ENCODE data around the gene STAT4. TPM values are rescaled to one million over a fixed set of nuclear protein-coding genes. Genes with fewer than 3 reads are reported as not detected.

The STAT4 gene
- total RNA-seq, 1 experiment from 2014 or later = 0.44 TPM

GRCh38 chr2:191187105-191187829 is 36.5 kb upstream of the STAT4 start:
- ChIA-PET POLR2A (no interaction called here), CTCF (no interaction called here)
- no peak for TF ChIP-seq ZNF232 (CRISPR knock-in tag; IDR thresholded peaks at IDR 0.05)
- no peak for TF ChIP-seq NFATC4 (CRISPR knock-in tag; IDR thresholded peaks at IDR 0.05)
- TF ChIP-seq, protein P1, sequence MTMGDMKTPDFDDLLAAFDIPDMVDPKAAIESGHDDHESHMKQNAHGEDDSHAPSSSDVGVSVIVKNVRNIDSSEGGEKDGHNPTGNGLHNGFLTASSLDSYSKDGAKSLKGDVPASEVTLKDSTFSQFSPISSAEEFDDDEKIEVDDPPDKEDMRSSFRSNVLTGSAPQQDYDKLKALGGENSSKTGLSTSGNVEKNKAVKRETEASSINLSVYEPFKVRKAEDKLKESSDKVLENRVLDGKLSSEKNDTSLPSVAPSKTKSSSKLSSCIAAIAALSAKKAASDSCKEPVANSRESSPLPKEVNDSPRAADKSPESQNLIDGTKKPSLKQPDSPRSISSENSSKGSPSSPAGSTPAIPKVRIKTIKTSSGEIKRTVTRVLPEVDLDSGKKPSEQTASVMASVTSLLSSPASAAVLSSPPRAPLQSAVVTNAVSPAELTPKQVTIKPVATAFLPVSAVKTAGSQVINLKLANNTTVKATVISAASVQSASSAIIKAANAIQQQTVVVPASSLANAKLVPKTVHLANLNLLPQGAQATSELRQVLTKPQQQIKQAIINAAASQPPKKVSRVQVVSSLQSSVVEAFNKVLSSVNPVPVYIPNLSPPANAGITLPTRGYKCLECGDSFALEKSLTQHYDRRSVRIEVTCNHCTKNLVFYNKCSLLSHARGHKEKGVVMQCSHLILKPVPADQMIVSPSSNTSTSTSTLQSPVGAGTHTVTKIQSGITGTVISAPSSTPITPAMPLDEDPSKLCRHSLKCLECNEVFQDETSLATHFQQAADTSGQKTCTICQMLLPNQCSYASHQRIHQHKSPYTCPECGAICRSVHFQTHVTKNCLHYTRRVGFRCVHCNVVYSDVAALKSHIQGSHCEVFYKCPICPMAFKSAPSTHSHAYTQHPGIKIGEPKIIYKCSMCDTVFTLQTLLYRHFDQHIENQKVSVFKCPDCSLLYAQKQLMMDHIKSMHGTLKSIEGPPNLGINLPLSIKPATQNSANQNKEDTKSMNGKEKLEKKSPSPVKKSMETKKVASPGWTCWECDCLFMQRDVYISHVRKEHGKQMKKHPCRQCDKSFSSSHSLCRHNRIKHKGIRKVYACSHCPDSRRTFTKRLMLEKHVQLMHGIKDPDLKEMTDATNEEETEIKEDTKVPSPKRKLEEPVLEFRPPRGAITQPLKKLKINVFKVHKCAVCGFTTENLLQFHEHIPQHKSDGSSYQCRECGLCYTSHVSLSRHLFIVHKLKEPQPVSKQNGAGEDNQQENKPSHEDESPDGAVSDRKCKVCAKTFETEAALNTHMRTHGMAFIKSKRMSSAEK (CRISPR knock-in tag; IDR thresholded peaks at IDR 0.05; ENCODE audit: borderline replicate concordance) = no peak
- Mint-ChIP-seq H3K4me3 (no peak overlapping the region), H3K27ac (no peak overlapping the region), H3K36me3 (no peaks in the 10 kb centered on the region), H3K4me1 (no peaks in the 10 kb centered on the region), H3K9me3 (peaks cover 8% of the 10 kb centered on the region), H3K27me3 (ENCODE audit: low read depth) (no peaks in the 10 kb centered on the region)
- DNase-seq (ENCODE audit: low spot score) (no peak), ATAC-seq (no peak)

DNA sequence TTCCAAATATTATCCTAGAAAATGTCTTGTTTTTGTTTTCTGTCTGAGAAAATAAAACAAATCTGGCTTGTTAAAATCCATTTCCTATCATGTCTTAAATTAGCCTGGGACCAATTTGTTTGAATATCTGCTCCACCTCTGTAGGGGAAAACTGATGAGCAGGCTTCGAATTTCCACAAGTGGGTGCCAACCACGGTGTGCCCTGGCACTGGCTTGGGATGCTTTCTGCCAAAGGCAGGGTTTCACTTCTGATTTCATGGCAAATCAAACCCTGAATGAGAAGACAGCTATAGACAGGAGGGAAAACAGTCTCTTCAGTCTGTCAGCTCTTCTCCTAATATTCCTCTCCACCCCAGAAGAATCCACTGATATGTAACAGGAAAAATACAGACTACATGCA is 33.7 kb upstream of the STAT4 start:
- no peak overlapping the region for H3K27ac Mint-ChIP-seq
- H3K27me3 Mint-ChIP-seq (ENCODE audit: low read depth) = no peaks in the 10 kb centered on the region
- H3K4me3 Mint-ChIP-seq = no peak overlapping the region
- no peaks in the 10 kb centered on the region for H3K9me3 Mint-ChIP-seq
- no peaks in the 10 kb centered on the region for H3K36me3 Mint-ChIP-seq
- H3K4me1 Mint-ChIP-seq = no peaks in the 10 kb centered on the region
- POLR2A ChIA-PET = no interaction called here
- DNase-seq (ENCODE audit: low spot score) (no peak), ATAC-seq (no peak)
- CTCF ChIA-PET = no interaction called here
- TF ChIP-seq CBFB (CRISPR knock-in tag; IDR thresholded peaks at IDR 0.05; ENCODE audit: low read depth) (no peak), NR2C2 (CRISPR knock-in tag; IDR thresholded peaks at IDR 0.05) (no peak), ZNF317 (CRISPR knock-in tag; IDR thresholded peaks at IDR 0.05; ENCODE audit: borderline replicate concordance, low read depth) (no peak), USF1 (CRISPR knock-in tag; IDR thresholded peaks at IDR 0.05) (no peak), MYBL2 (CRISPR knock-in tag; IDR thresholded peaks at IDR 0.05) (no peak), MXD4 (CRISPR knock-in tag; IDR thresholded peaks at IDR 0.05; ENCODE audit: borderline replicate concordance) (no peak), TEAD1 (CRISPR knock-in tag; IDR thresholded peaks at IDR 0.05) (no peak), ATF3 (CRISPR knock-in tag; conservative IDR thresholded peaks at IDR 0.05) (no peak), MAX (CRISPR knock-in tag; IDR thresholded peaks at IDR 0.05) (no peak), ZBTB43 (CRISPR knock-in tag; IDR thresholded peaks at IDR 0.05) (no peak), NFATC4 (CRISPR knock-in tag; IDR thresholded peaks at IDR 0.05) (no peak), ATF1 (CRISPR knock-in tag; IDR thresholded peaks at IDR 0.05) (no peak), ZNF416 (CRISPR knock-in tag; IDR thresholded peaks at IDR 0.05) (no peak)
- TF ChIP-seq, protein P2, sequence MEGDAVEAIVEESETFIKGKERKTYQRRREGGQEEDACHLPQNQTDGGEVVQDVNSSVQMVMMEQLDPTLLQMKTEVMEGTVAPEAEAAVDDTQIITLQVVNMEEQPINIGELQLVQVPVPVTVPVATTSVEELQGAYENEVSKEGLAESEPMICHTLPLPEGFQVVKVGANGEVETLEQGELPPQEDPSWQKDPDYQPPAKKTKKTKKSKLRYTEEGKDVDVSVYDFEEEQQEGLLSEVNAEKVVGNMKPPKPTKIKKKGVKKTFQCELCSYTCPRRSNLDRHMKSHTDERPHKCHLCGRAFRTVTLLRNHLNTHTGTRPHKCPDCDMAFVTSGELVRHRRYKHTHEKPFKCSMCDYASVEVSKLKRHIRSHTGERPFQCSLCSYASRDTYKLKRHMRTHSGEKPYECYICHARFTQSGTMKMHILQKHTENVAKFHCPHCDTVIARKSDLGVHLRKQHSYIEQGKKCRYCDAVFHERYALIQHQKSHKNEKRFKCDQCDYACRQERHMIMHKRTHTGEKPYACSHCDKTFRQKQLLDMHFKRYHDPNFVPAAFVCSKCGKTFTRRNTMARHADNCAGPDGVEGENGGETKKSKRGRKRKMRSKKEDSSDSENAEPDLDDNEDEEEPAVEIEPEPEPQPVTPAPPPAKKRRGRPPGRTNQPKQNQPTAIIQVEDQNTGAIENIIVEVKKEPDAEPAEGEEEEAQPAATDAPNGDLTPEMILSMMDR (IDR thresholded peaks at IDR 0.05) = no peak
- TF ChIP-seq, protein P3, sequence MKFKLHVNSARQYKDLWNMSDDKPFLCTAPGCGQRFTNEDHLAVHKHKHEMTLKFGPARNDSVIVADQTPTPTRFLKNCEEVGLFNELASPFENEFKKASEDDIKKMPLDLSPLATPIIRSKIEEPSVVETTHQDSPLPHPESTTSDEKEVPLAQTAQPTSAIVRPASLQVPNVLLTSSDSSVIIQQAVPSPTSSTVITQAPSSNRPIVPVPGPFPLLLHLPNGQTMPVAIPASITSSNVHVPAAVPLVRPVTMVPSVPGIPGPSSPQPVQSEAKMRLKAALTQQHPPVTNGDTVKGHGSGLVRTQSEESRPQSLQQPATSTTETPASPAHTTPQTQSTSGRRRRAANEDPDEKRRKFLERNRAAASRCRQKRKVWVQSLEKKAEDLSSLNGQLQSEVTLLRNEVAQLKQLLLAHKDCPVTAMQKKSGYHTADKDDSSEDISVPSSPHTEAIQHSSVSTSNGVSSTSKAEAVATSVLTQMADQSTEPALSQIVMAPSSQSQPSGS (CRISPR knock-in tag; IDR thresholded peaks at IDR 0.05; ENCODE audit: borderline replicate concordance, low read depth) = no peak
- TF ChIP-seq, protein P4, sequence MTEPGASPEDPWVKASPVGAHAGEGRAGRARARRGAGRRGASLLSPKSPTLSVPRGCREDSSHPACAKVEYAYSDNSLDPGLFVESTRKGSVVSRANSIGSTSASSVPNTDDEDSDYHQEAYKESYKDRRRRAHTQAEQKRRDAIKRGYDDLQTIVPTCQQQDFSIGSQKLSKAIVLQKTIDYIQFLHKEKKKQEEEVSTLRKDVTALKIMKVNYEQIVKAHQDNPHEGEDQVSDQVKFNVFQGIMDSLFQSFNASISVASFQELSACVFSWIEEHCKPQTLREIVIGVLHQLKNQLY (CRISPR knock-in tag; IDR thresholded peaks at IDR 0.05) = no peak
